ENCODE measurements around the gene UBA52. TPM values are rescaled to one million over a fixed set of nuclear protein-coding genes. Genes with fewer than 3 reads are reported as not detected.
"Not testable (repeated sequence)": the region's sequence is repeated elsewhere in the genome, so short reads cannot be mapped to it uniquely, and the experiment has no call there.

UBA52 gene
- polyA plus RNA-seq (ENCODE audit: insufficient read depth in 1 of 5, insufficient read length in 5 of 5, low replicate concordance in 1 of 5), result 1,000 to 10,000 TPM in 1 of 5 donors, 100 to 1,000 TPM in 4; 870 to 1,083 (median 885) TPM
- long read RNA-seq, donor 1, transcript UBA52-201 (5 exons, 572 nt), result major isoform, 471 of 1,336 reads
- long read RNA-seq, donor 1, transcript UBA52-209 (4 exons, 514 nt), result minor isoform, 320 of 1,336 reads
- long read RNA-seq, donor 1, transcript UBA52-202 (5 exons, 2,845 nt), result minor isoform, 255 of 1,336 reads
- long read RNA-seq, donor 1, partial matches to known transcripts, result 193 of 1,336 reads
- long read RNA-seq, donor 1, other reads (novel, unspliced or antisense), result 90 of 1,336 reads
- long read RNA-seq, donor 2, transcript UBA52-201 (5 exons, 572 nt), result major isoform, 272 of 632 reads
- long read RNA-seq, donor 2, transcript UBA52-209 (4 exons, 514 nt), result minor isoform, 156 of 632 reads
- long read RNA-seq, donor 2, transcript UBA52-202 (5 exons, 2,845 nt), result minor isoform, 126 of 632 reads
- long read RNA-seq, donor 2, partial matches to known transcripts, result 38 of 632 reads
- long read RNA-seq, donor 2, other reads (novel, unspliced or antisense), result 33 of 632 reads
- long read RNA-seq, donor 3, transcript UBA52-206 (3 exons, 508 nt), result minor isoform, 8 of 904 reads
- long read RNA-seq, donor 3, transcript UBA52-201 (5 exons, 572 nt), result major isoform, 325 of 904 reads
- long read RNA-seq, donor 3, transcript UBA52-209 (4 exons, 514 nt), result minor isoform, 158 of 904 reads
- long read RNA-seq, donor 3, transcript UBA52-202 (5 exons, 2,845 nt), result minor isoform, 169 of 904 reads
- long read RNA-seq, donor 3, partial matches to known transcripts, result 169 of 904 reads
- long read RNA-seq, donor 3, other reads (novel, unspliced or antisense), result 67 of 904 reads
- long read RNA-seq, donor 4, transcript UBA52-206 (3 exons, 508 nt), result minor isoform, 11 of 673 reads
- long read RNA-seq, donor 4, transcript UBA52-202 (5 exons, 2,845 nt), result minor isoform, 140 of 673 reads
- long read RNA-seq, donor 4, transcript UBA52-209 (4 exons, 514 nt), result minor isoform, 175 of 673 reads
- long read RNA-seq, donor 4, transcript UBA52-201 (5 exons, 572 nt), result major isoform, 220 of 673 reads
- long read RNA-seq, donor 4, partial matches to known transcripts, result 91 of 673 reads
- long read RNA-seq, donor 4, other reads (novel, unspliced or antisense), result 32 of 673 reads
- long read RNA-seq, donor 5, transcript UBA52-209 (4 exons, 514 nt), result minor isoform, 308 of 1,366 reads
- long read RNA-seq, donor 5, transcript UBA52-206 (3 exons, 508 nt), result minor isoform, 8 of 1,366 reads
- long read RNA-seq, donor 5, transcript UBA52-201 (5 exons, 572 nt), result major isoform, 507 of 1,366 reads
- long read RNA-seq, donor 5, transcript UBA52-202 (5 exons, 2,845 nt), result minor isoform, 260 of 1,366 reads
- long read RNA-seq, donor 5, partial matches to known transcripts, result 129 of 1,366 reads
- long read RNA-seq, donor 5, other reads (novel, unspliced or antisense), result 143 of 1,366 reads
- long read RNA-seq, donor 6, transcript UBA52-202 (5 exons, 2,845 nt), result minor isoform, 285 of 1,190 reads
- long read RNA-seq, donor 6, transcript UBA52-209 (4 exons, 514 nt), result minor isoform, 233 of 1,190 reads
- long read RNA-seq, donor 6, transcript UBA52-201 (5 exons, 572 nt), result major isoform, 475 of 1,190 reads
- long read RNA-seq, donor 6, partial matches to known transcripts, result 68 of 1,190 reads
- long read RNA-seq, donor 6, other reads (novel, unspliced or antisense), result 118 of 1,190 reads
- long read RNA-seq, donor 7, transcript UBA52-209 (4 exons, 514 nt), result minor isoform, 81 of 315 reads
- long read RNA-seq, donor 7, transcript UBA52-202 (5 exons, 2,845 nt), result minor isoform, 62 of 315 reads
- long read RNA-seq, donor 7, transcript UBA52-201 (5 exons, 572 nt), result major isoform, 122 of 315 reads
- long read RNA-seq, donor 7, partial matches to known transcripts, result 27 of 315 reads
- long read RNA-seq, donor 7, other reads (novel, unspliced or antisense), result 19 of 315 reads
- long read RNA-seq, donor 8, transcript UBA52-202 (5 exons, 2,845 nt), result minor isoform, 101 of 439 reads
- long read RNA-seq, donor 8, transcript UBA52-201 (5 exons, 572 nt), result major isoform, 163 of 439 reads
- long read RNA-seq, donor 8, transcript UBA52-209 (4 exons, 514 nt), result minor isoform, 94 of 439 reads
- long read RNA-seq, donor 8, partial matches to known transcripts, result 52 of 439 reads
- long read RNA-seq, donor 8, other reads (novel, unspliced or antisense), result 24 of 439 reads

- DNase-seq, result peak; percentile 97 to 98
These were observed at the start of gene UBA52 for GRCh38 chr19:18571564-18572344. Gene UBA52 (plus strand): TSS chr19:18571857. CDS start chr19:18573301, 1,444 bp downstream.

GRCh38 chr19:18522124-18522861, 49.4 kb upstream of the UBA52 start:
- DNase-seq, result peak; percentile 100

- not testable (repeated sequence) for DNase-seq
These were observed 48.7 kb upstream of the UBA52 start for GRCh38 chr19:18522862-18523440.

GRCh38 chr19:18523841-18524240, 47.8 kb upstream of the UBA52 start:
- no peak for DNase-seq

- no peak for DNase-seq
These were observed 45.3 kb upstream of the UBA52 start for GRCh38 chr19:18526316-18526715.

- no peak for DNase-seq
These were observed 41.9 kb upstream of the UBA52 start for GRCh38 chr19:18529782-18530181.

- DNase-seq, result no peak
These were observed 40.2 kb upstream of the UBA52 start for GRCh38 chr19:18531485-18531884.

- DNase-seq, result no peak
These were observed 39.3 kb upstream of the UBA52 start for GRCh38 chr19:18532168-18532890.

GRCh38 chr19:18533058-18533457, 38.6 kb upstream of the UBA52 start:
- no peak for DNase-seq

GRCh38 chr19:18536475-18536874, 35.2 kb upstream of the UBA52 start:
- DNase-seq, result no peak

- DNase-seq, result no peak
These were observed 34.2 kb upstream of the UBA52 start for GRCh38 chr19:18537431-18537830.

GRCh38 chr19:18538115-18538514, 33.5 kb upstream of the UBA52 start:
- no peak for DNase-seq

GRCh38 chr19:18539372-18539771, 32.3 kb upstream of the UBA52 start:
- DNase-seq, result no peak

- not testable (repeated sequence) for DNase-seq
These were observed 31.5 kb upstream of the UBA52 start for GRCh38 chr19:18540200-18540599.

- no peak for DNase-seq
These were observed 30.2 kb upstream of the UBA52 start for GRCh38 chr19:18541258-18541991.

Data from right lung (tissue), 10 donors.